ENCODE measurements around the gene EID3.

The EID3 gene

DNA sequence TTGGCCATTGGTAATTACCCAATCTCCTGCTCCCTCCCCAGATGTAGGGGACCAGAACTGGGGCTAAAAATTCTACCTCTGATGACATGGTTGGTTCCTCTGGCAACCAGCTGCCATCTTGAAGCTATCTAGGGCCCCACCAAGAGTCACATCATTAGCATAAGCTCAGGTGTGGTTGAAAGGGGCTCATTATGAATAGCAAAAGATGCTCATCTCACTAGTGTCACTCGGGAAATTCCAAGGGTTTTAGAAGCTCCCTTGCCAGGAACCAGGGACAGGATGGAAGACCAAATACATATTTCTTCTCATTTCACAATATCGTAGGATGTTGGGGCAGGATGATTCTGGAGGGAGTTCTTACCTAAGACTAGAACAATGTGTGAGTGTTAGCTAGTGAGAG lies 38.6 kb downstream of the EID3 start:
- no peak for DNase-seq

- no peak for DNase-seq
Observed at GRCh38 chr12:104342635-104343249, 39.2 kb downstream of the EID3 start.

- no peak for DNase-seq
Observed at GRCh38 chr12:104344682-104345081, 41.1 kb downstream of the EID3 start.

GRCh38 chr12:104345234-104346066 lies 41.9 kb downstream of the EID3 start:
- no peak for DNase-seq

- no peak for DNase-seq
Observed at GRCh38 chr12:104347374-104348075, 44.0 kb downstream of the EID3 start.

- no peak for DNase-seq
Observed at GRCh38 chr12:104348283-104348993, 44.9 kb downstream of the EID3 start.

- no peak for DNase-seq
Observed at GRCh38 chr12:104348994-104349494, 45.5 kb downstream of the EID3 start.

- DNase-seq, result no peak
Observed at GRCh38 chr12:104350211-104351056, 46.9 kb downstream of the EID3 start.

GRCh38 chr12:104351057-104351983 lies 47.8 kb downstream of the EID3 start:
- no peak for DNase-seq

- DNase-seq, result no peak
Observed at GRCh38 chr12:104352106-104352713, 48.7 kb downstream of the EID3 start.

- no peak for DNase-seq
Observed at GRCh38 chr12:104353012-104353981, 49.8 kb downstream of the EID3 start.

DNA sequence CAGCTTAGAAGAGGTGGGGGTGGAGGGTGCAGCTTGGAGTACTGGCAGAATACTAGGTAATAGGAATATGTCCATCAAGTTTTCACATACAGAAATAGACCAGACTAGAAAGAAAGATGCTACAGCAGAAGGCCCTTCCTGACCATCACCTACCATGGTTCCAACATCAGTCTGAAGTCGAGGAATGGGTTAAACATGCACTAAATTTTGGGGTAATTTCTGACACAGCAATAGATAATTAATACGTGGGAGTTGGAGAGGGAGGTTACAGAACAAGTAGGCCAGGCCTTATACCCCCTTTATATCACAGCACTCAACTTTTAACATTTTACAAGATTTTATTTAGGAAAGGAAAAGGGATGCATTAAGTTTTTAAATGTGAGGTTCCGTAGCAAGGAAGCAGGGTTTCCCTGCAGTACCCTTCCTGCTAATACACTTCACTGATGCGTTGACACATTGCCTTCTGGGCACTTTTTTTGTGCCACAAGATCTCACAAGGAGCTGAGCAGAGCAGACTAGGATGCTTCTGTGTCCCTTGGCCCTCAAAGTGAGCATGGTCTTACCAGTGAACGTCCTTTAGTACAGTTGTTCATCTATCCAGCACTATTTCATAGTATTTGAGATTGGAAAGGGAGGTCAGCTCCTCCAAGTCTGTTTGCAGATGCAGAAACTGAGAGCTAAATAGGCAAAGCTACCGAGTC lies 50.8 kb downstream of the EID3 start:
- DNase-seq, result no peak
